GM12892 (cell line): ENCODE results near the gene AKAP12.

Experiments used
- POLR2A ChIP-seq: IDR thresholded peaks from 2 replicates; pipeline ENCODE4 v1.6.1; 2011; ENCODE audit warnings: low read depth, low read length, control low read depth
- TAF1 ChIP-seq: IDR thresholded peaks from 2 replicates; pipeline ENCODE4 v1.6.1; 2011; ENCODE audit warnings: low read depth, mild to moderate bottlenecking, control low read depth, low read length, borderline replicate concordance

- no peak for TF ChIP-seq POLR2A
- no peak for TF ChIP-seq TAF1
These were observed 162.5 kb downstream of the AKAP12 start for GRCh38 chr6:151402228-151402627.
